HFFc6 (cell line): Measurements from ENCODE around the gene HSPBP1. TPM values are rescaled to one million over a fixed set of nuclear protein-coding genes. Genes with fewer than 3 reads are reported as not detected.

Experiments
- DNase-seq: peaks from one replicate; pipeline ENCODE4 v3.0.0-alpha.2; 2018
- H3K27ac Mint-ChIP-seq: 2 replicates; pipeline ENCODE4 v1.8.0; 2020; ENCODE audit warnings: mild to moderate bottlenecking, mixed read lengths
- H3K27me3 Mint-ChIP-seq: 2 replicates; pipeline ENCODE4 v1.8.0; 2021; ENCODE audit warnings: mild to moderate bottlenecking, moderate library complexity, mixed read lengths; ENCODE audit not compliant: insufficient read depth
- H3K36me3 Mint-ChIP-seq: 2 replicates; pipeline ENCODE4 v1.8.0; 2021; ENCODE audit warnings: low read depth, mixed read lengths
- H3K4me1 Mint-ChIP-seq: 2 replicates; pipeline ENCODE4 v1.8.0; 2020; ENCODE audit warnings: low read depth, mixed read lengths
- H3K4me3 Mint-ChIP-seq: 2 replicates; pipeline ENCODE4 v1.8.0; 2020; ENCODE audit warnings: mild to moderate bottlenecking, moderate library complexity, mixed read lengths
- H3K9me3 Mint-ChIP-seq: 2 replicates; pipeline ENCODE4 v1.8.0; 2020; ENCODE audit warnings: mild to moderate bottlenecking, mixed read lengths
- CTCF ChIP-seq: fragments of 200-600 bp; sonication (generic); IDR thresholded peaks from 2 replicates; pipeline ENCODE4 v1.5.0; 2021; ENCODE audit warnings: antibody characterized with exemption, mild to moderate bottlenecking
- total RNA-seq, 6 experiments: library from RNA; stranded (reverse); fragmentation: NEBNext Ultra II Directional; extraction: Animal tissue kit (Norgen Biotek cat#: 25700); gene quantifications; 2 replicates in 1 of 6; 3 replicates in 5 of 6; pipeline ENCODE4 v1.2.3, GENCODE V29; 2021

The HSPBP1 gene
- total RNA-seq, 6 experiments from 2014 or later, result 37.5 to 43.1 (median 42.5) TPM

- H3K27ac Mint-ChIP-seq, result no peak overlapping the region
- H3K4me3 Mint-ChIP-seq, result no peak overlapping the region
- H3K9me3 Mint-ChIP-seq, result peaks cover 9% of the 10 kb centered on the region
- H3K27me3 Mint-ChIP-seq, result no peaks in the 10 kb centered on the region
- DNase-seq, result no peak
- H3K36me3 Mint-ChIP-seq, result peaks cover 20% of the 10 kb centered on the region
- TF ChIP-seq CTCF, result no peak
- no peaks in the 10 kb centered on the region for H3K4me1 Mint-ChIP-seq
Observed at GRCh38 chr19:55265723-55266386, 14.1 kb downstream of the HSPBP1 start.

DNA sequence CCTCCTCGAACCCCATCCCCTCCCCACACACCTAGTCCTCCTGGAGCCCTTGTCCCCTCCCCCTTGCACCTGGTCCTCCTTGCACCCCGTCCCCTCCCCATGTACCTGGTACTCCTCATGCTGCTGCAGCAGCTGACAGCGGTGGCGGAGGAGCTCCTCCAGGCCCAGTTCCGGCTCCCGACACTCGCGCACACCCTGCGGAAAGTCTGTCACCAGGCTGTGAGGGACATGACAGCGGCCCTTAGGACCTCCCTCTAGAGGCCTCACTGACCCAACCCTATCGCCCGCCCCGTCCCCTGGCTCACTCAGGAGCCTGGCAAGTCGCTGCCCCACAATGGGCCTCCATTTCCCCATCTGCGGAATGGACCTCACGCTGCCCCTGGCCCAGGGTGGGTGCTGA, 14.7 kb downstream of the HSPBP1 start:
- Mint-ChIP-seq H3K4me1 (peaks cover 4% of the 10 kb centered on the region; the same call in 1 of the 2 replicates), H3K36me3 (peaks cover 20% of the 10 kb centered on the region), H3K27ac (no peak overlapping the region), H3K4me3 (no peak overlapping the region), H3K27me3 (no peaks in the 10 kb centered on the region), H3K9me3 (peaks cover 9% of the 10 kb centered on the region)
- no peak for TF ChIP-seq CTCF
- no peak for DNase-seq

- H3K4me1 Mint-ChIP-seq, result peaks cover 11% of the 10 kb centered on the region
- no peaks in the 10 kb centered on the region for H3K27me3 Mint-ChIP-seq
- peaks cover 20% of the 10 kb centered on the region for H3K36me3 Mint-ChIP-seq
- no peak overlapping the region for H3K27ac Mint-ChIP-seq
- peaks cover 9% of the 10 kb centered on the region for H3K9me3 Mint-ChIP-seq
- TF ChIP-seq CTCF, result no peak
- no peak for DNase-seq
- no peak overlapping the region for H3K4me3 Mint-ChIP-seq
Observed at GRCh38 chr19:55264531-55264930, 15.4 kb downstream of the HSPBP1 start.

- Mint-ChIP-seq H3K27me3 (no peaks in the 10 kb centered on the region; the same call in 1 of the 2 replicates), H3K36me3 (peaks cover 18% of the 10 kb centered on the region), H3K4me1 (peaks cover 17% of the 10 kb centered on the region), H3K9me3 (peaks cover 9% of the 10 kb centered on the region), H3K27ac (no peak overlapping the region), H3K4me3 (no peak overlapping the region)
- TF ChIP-seq CTCF, result no peak
- DNase-seq, result no peak
Observed at GRCh38 chr19:55262359-55262758, 17.6 kb downstream of the HSPBP1 start.

DNA sequence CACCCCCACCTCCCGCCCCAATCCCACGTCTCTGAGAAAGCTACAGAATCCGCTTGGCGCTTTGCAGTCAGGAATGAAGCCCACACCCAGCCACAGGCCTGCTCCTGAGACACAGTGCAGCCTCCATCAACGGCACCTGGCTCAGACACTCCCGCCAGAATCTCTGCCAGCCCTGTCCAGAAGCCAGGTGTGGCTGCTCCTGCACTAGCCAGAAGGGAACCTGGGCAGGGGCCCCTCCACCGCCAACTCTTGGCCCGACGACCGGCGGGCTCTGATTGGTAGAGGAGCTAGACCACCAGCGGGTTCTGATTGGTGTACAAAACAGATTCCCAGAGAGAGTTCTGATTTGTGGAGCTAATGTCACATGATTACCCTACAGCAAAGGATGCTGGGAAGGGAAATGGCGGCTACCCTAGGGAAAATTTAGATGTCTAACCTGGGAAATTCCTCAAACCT, 18.2 kb downstream of the HSPBP1 start:
- no peaks in the 10 kb centered on the region; the same call in 1 of the 2 replicates for H3K27me3 Mint-ChIP-seq
- H3K4me3 Mint-ChIP-seq, result no peak overlapping the region
- no peak for TF ChIP-seq CTCF
- H3K4me1 Mint-ChIP-seq, result peaks cover 24% of the 10 kb centered on the region
- H3K9me3 Mint-ChIP-seq, result peaks cover 6% of the 10 kb centered on the region
- H3K36me3 Mint-ChIP-seq, result peaks cover 22% of the 10 kb centered on the region
- no peak for DNase-seq
- H3K27ac Mint-ChIP-seq, result no peak overlapping the region
